Right kidney (tissue), 1 donor: Measurements from ENCODE around the gene FANCM.

Experiments used
- DNase-seq: peaks from one replicate; pipeline ENCODE4 v3.0.0-alpha.2; 2016

The FANCM gene

GRCh38 chr14:45222485-45223262 is 86.9 kb downstream of the FANCM start:
- no peak for DNase-seq

DNA sequence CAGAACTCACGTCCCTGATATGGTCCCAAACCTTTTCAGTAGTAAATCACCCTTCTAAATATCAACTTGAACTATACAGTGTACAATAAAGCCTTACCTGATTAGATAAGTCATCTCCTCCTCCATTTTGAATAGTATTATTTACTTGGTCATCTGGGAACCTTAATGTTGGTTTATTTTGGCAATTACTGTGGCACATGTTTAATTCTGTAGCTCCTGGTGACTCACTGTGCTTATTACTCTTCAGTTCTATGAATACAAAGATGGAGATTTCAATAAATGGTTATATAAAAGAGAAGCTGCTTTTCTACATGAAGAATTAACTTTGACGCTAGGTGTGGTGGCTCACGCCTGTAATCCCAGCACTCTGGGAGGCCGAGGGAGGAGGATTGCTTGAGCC is 91.8 kb downstream of the FANCM start:
- DNase-seq, result no peak

- DNase-seq, result no peak
Measured at GRCh38 chr14:45238988-45239387, 103.3 kb downstream of the FANCM start.

GRCh38 chr14:45242706-45243105 is 107.0 kb downstream of the FANCM start:
- no peak for DNase-seq

- DNase-seq, result no peak
Measured at GRCh38 chr14:45246151-45246550, 110.4 kb downstream of the FANCM start.

GRCh38 chr14:45246691-45247090 is 111.0 kb downstream of the FANCM start:
- DNase-seq, result no peak

- DNase-seq, result no peak
Measured at GRCh38 chr14:45247427-45247826, 111.7 kb downstream of the FANCM start.

GRCh38 chr14:45249856-45250575 is 114.3 kb downstream of the FANCM start:
- DNase-seq, result no peak
